Kidney (tissue), 14 donors: ENCODE results near the gene ROCK2. TPM values are rescaled to one million over a fixed set of nuclear protein-coding genes. Genes with fewer than 3 reads are reported as not detected.
"Not testable (repeated sequence)": the region's sequence is repeated elsewhere in the genome, so short reads cannot be mapped to it uniquely, and the experiment has no call there.

ENCODE experiments used
- DNase-seq, 5 donors: peaks; one replicate each; pipeline ENCODE4 v3.0.0-alpha.2; 2013 to 2020
- FAIRE-seq: peaks from 2 replicates; lab custom pipeline; 2012; peaks lifted over from hg19 to GRCh38; lab: Jason Lieb, UNC
- H3K27ac ChIP-seq, 2 donors: one replicate each; pipeline ENCODE4 v1.7.0; 2013; ENCODE audit warnings: low read depth in 2 of 2, low read length in 2 of 2, inconsistent platforms in 1 of 2
- H3K27me3 ChIP-seq: one replicate; pipeline ENCODE4 v1.7.1; 2013; ENCODE audit warnings: low read length, inconsistent platforms; ENCODE audit not compliant: control insufficient read depth, insufficient read depth
- H3K36me3 ChIP-seq, 3 donors: one replicate each; pipeline versions ENCODE4 v1.7.0 to v1.7.1; 2013; ENCODE audit warnings: low read length in 3 of 3, control low read depth in 1 of 3, inconsistent platforms in 1 of 3; ENCODE audit not compliant: insufficient read depth in 3 of 3, control insufficient read depth in 2 of 3
- H3K4me1 ChIP-seq, 3 donors: one replicate each; pipeline versions ENCODE4 v1.7.0 to v1.7.1; 2013; ENCODE audit warnings: low read length in 3 of 3, inconsistent platforms in 1 of 3, low read depth in 1 of 3; ENCODE audit not compliant: control insufficient read depth in 2 of 3, insufficient read depth in 2 of 3
- H3K4me3 ChIP-seq, 3 donors: one replicate each; pipeline versions ENCODE4 v1.7.0 to v1.8.1; 2013; ENCODE audit warnings: low read length in 3 of 3, control low read depth in 1 of 3, inconsistent platforms in 1 of 3
- H3K9ac ChIP-seq, 3 donors: one replicate each; pipeline versions ENCODE4 v1.7.0 to v1.7.1; 2013; ENCODE audit warnings: low read length in 3 of 3, control low read depth in 1 of 3, inconsistent platforms in 1 of 3
- H3K9me3 ChIP-seq, 3 donors: one replicate each; pipeline versions ENCODE4 v1.7.0 to v1.7.1; 2013; ENCODE audit warnings: low read length in 3 of 3, control low read depth in 1 of 3, inconsistent platforms in 1 of 3; ENCODE audit not compliant: control insufficient read depth in 2 of 3, insufficient read depth in 1 of 3
- CTCF ChIP-seq: IDR thresholded peaks from 3 replicates; pipeline ENCODE4 v1.5.1; 2012; ENCODE audit warnings: mild to moderate bottlenecking, moderate library complexity, borderline replicate concordance; ENCODE audit not compliant: insufficient read depth; ENCODE audit errors: extremely low read depth
- intact Hi-C: fragments of 100-400 bp; cut with DNase I; formaldehyde crosslinking; loops from one replicate; pipeline ENCODE4 v1.11.1; 2022
- polyA plus RNA-seq: library from polyadenylated mRNA; stranded (reverse); fragments of 350-450 nt; fragmentation: Illumina TruSeq; extraction: RNeasy Lipid Tissue Mini Kit (QIAGEN cat#74804); gene quantifications from one replicate; pipeline ENCODE4 v1.2.3, GENCODE V29; 2014; ENCODE audit warnings: low read depth, low replicate concordance; ENCODE audit not compliant: insufficient read depth
- total RNA-seq: library from RNA; stranded (reverse); fragmentation: NEBNext Ultra II Directional; extraction: Animal tissue kit (Norgen Biotek cat#: 25700); gene quantifications from one replicate; pipeline ENCODE4 v1.2.1, GENCODE V29; 2021
- donor health status: control.
- donor health status: control.
- donor health status: control.
- donor health status: control.
- donor health status: control.
- donor health status: DM: yes; HTN: yes; CAD: no.
- donor health status: Normal renal cell carcinoma (clear cell type).

The ROCK2 gene
- total and polyA plus RNA-seq, 2 donors from 2014 or later, result 6.7 to 58.3 TPM

- no peak overlapping the region for H3K9ac ChIP-seq
- no peaks in the 10 kb centered on the region for H3K27me3 ChIP-seq
- DNase-seq, result no peak
- no peak overlapping the region for H3K4me3 ChIP-seq
- H3K9me3 ChIP-seq, result peaks cover 0 to 4% (median 0%) of the 10 kb centered on the region in 3 donors
- H3K27ac ChIP-seq, result no peak overlapping the region
- H3K36me3 ChIP-seq, result no peaks in the 10 kb centered on the region
- intact Hi-C loops, result no loop called here
- no peak for FAIRE-seq
- no peaks in the 10 kb centered on the region for H3K4me1 ChIP-seq
- no peak for TF ChIP-seq CTCF
Observed at GRCh38 chr2:11329776-11330175, 14.7 kb downstream of the ROCK2 start.

- H3K4me1 ChIP-seq, DNase-seq, FAIRE-seq, H3K36me3 ChIP-seq, H3K27me3 ChIP-seq, H3K27ac ChIP-seq, intact Hi-C loops, H3K9me3 ChIP-seq, H3K4me3 ChIP-seq, H3K9ac ChIP-seq: not testable (repeated sequence)
Observed at GRCh38 chr2:11328522-11328921, 15.9 kb downstream of the ROCK2 start.

GRCh38 chr2:11327871-11328270, 16.6 kb downstream of the ROCK2 start:
- DNase-seq, result no peak
- peaks cover 0 to 4% (median 0%) of the 10 kb centered on the region in 3 donors for H3K9me3 ChIP-seq
- no peaks in the 10 kb centered on the region for H3K27me3 ChIP-seq
- H3K4me1 ChIP-seq, result no peaks in the 10 kb centered on the region
- intact Hi-C loops, result no loop called here
- TF ChIP-seq CTCF, result no peak
- no peak overlapping the region for H3K4me3 ChIP-seq
- no peak overlapping the region for H3K27ac ChIP-seq
- no peak for FAIRE-seq
- H3K36me3 ChIP-seq, result no peaks in the 10 kb centered on the region
- no peak overlapping the region for H3K9ac ChIP-seq

- no peak overlapping the region for H3K27ac ChIP-seq
- intact Hi-C loops, result no loop called here
- no peaks in the 10 kb centered on the region for H3K9me3 ChIP-seq
- no peak for TF ChIP-seq CTCF
- H3K4me3 ChIP-seq, result no peak overlapping the region
- no peaks in the 10 kb centered on the region for H3K27me3 ChIP-seq
- no peaks in the 10 kb centered on the region for H3K36me3 ChIP-seq
- DNase-seq (no peak), FAIRE-seq (no peak)
- H3K4me1 ChIP-seq, result no peaks in the 10 kb centered on the region
- H3K9ac ChIP-seq, result no peak overlapping the region
Observed at GRCh38 chr2:11326677-11327211, 17.7 kb downstream of the ROCK2 start.
